ENCODE measurements around the gene RFC1.

The RFC1 gene

GRCh38 chr4:39349326-39349725 lies 16.8 kb downstream of the RFC1 start:
- DNase-seq, result no peak

- no peak for DNase-seq
These were observed 17.5 kb downstream of the RFC1 start for GRCh38 chr4:39348371-39349315.

- DNase-seq, result no peak
These were observed 19.2 kb downstream of the RFC1 start for GRCh38 chr4:39346856-39347519.

GRCh38 chr4:39342731-39343130 lies 23.4 kb downstream of the RFC1 start:
- DNase-seq, result no peak

GRCh38 chr4:39341075-39341725 lies 25.0 kb downstream of the RFC1 start:
- DNase-seq, result peak; percentile 61

GRCh38 chr4:39339968-39340367 lies 26.2 kb downstream of the RFC1 start:
- no peak for DNase-seq

GRCh38 chr4:39337841-39338240 lies 28.3 kb downstream of the RFC1 start:
- no peak for DNase-seq

- no peak for DNase-seq
These were observed 30.6 kb downstream of the RFC1 start for GRCh38 chr4:39335566-39335965.

- no peak for DNase-seq
These were observed 35.0 kb downstream of the RFC1 start for GRCh38 chr4:39331191-39331590.

GRCh38 chr4:39330353-39330752 lies 35.8 kb downstream of the RFC1 start:
- no peak for DNase-seq

GRCh38 chr4:39326468-39326977 lies 39.6 kb downstream of the RFC1 start:
- DNase-seq, result no peak

GRCh38 chr4:39324897-39325613 lies 41.1 kb downstream of the RFC1 start:
- DNase-seq, result no peak

- no peak for DNase-seq
These were observed 41.7 kb downstream of the RFC1 start for GRCh38 chr4:39324446-39324845.

GRCh38 chr4:39323821-39324220 lies 42.3 kb downstream of the RFC1 start:
- DNase-seq, result no peak

GRCh38 chr4:39320381-39321115 lies 45.6 kb downstream of the RFC1 start:
- DNase-seq, result no peak

GRCh38 chr4:39319676-39320075 lies 46.5 kb downstream of the RFC1 start:
- no peak for DNase-seq

GRCh38 chr4:39312816-39313215 lies 53.3 kb downstream of the RFC1 start:
- no peak for DNase-seq

GRCh38 chr4:39308611-39309010 lies 57.6 kb downstream of the RFC1 start:
- peak; percentile 6 for DNase-seq

- no peak for DNase-seq
These were observed 60.1 kb downstream of the RFC1 start for GRCh38 chr4:39305912-39306677.

GRCh38 chr4:39304651-39305050 lies 61.5 kb downstream of the RFC1 start:
- no peak for DNase-seq

GRCh38 chr4:39303871-39304270 lies 62.3 kb downstream of the RFC1 start:
- DNase-seq, result no peak
